Naive B cell (primary cell): Measurements from ENCODE around the gene DUSP8. TPM values are rescaled to one million over a fixed set of nuclear protein-coding genes. Genes with fewer than 3 reads are reported as not detected.
A peak's percentile ranks its signal among the peaks of the same experiment; 100 is the strongest.
"Not testable (repeated sequence)": the region's sequence is repeated elsewhere in the genome, so short reads cannot be mapped to it uniquely, and the experiment has no call there.

Experiments used
- ATAC-seq, 2 donors: fragments of 150-1000 bp; cut with Tn5 transposase; 2 replicates each; pipeline ENCODE4 v1.10.0; 2021; ENCODE audit warnings: low read depth in 2 of 2, mild to moderate bottlenecking in 2 of 2, moderate library complexity in 2 of 2
- DNase-seq: peaks from one replicate; pipeline ENCODE4 v3.0.0; 2022
- H3K27ac Mint-ChIP-seq, 6 donors: one replicate each; pipeline ENCODE4 v1.8.0; 2020 to 2022; ENCODE audit warnings: mild to moderate bottlenecking in 6 of 6, mixed read lengths in 6 of 6, moderate library complexity in 5 of 6, inconsistent platforms in 2 of 6
- H3K27me3 Mint-ChIP-seq, 3 donors: one replicate each; pipeline ENCODE4 v1.8.0; 2021 to 2022; ENCODE audit warnings: mixed read lengths in 3 of 3, mild to moderate bottlenecking in 1 of 3
- H3K36me3 Mint-ChIP-seq, 2 donors: one replicate each; pipeline ENCODE4 v1.8.0; 2020 to 2022; ENCODE audit warnings: mixed read lengths in 2 of 2, inconsistent platforms in 1 of 2, mild to moderate bottlenecking in 1 of 2
- H3K4me1 Mint-ChIP-seq, 3 donors: one replicate each; pipeline ENCODE4 v1.8.0; 2020 to 2022; ENCODE audit warnings: mixed read lengths in 3 of 3, inconsistent platforms in 1 of 3, mild to moderate bottlenecking in 1 of 3, moderate library complexity in 1 of 3
- H3K4me3 Mint-ChIP-seq, 8 donors: one replicate each; pipeline ENCODE4 v1.8.0; 2020 to 2022; ENCODE audit warnings: mild to moderate bottlenecking in 8 of 8, mixed read lengths in 8 of 8, moderate library complexity in 8 of 8, inconsistent platforms in 2 of 8
- H3K9me3 Mint-ChIP-seq, 7 donors: one replicate each; pipeline ENCODE4 v1.8.0; 2020 to 2022; ENCODE audit warnings: mixed read lengths in 7 of 7, mild to moderate bottlenecking in 5 of 7, inconsistent platforms in 2 of 7, moderate library complexity in 1 of 7
- polyA plus RNA-seq, 6 donors: library from polyadenylated mRNA; unstranded; fragments of 300-500 nt; fragmentation: Illumina TruSeq; gene quantifications; one replicate each; pipeline ENCODE4 v1.2.3, GENCODE V29; 2021; ENCODE audit warnings: low read depth in 6 of 6

Gene DUSP8
- polyA plus RNA-seq, 6 donors from 2014 or later: 0.05 to 0.09 (median 0.07) TPM; not detected in 3

DNA sequence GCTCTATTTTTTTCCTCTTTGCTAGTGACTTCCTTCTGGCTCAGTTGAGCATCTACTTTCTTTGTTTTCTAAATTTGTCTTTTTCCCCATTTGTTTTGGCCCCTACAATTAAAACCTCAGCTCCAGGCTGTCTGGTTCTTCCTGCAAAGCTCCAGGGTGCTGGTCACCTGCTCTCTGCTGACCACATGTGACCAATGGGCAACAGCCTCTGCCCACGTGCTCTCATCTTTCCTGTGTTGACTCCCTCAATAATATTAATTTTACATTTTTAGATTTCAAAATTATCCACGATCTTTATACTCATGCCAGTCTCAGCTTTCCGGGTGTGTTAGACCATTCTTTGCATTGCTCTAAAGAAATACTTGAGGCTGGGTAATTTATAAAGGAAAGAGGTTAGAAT, 26.3 kb upstream of the DUSP8 start:
- not testable (repeated sequence) for H3K9me3 Mint-ChIP-seq, H3K4me1 Mint-ChIP-seq, H3K36me3 Mint-ChIP-seq, H3K27ac Mint-ChIP-seq, H3K4me3 Mint-ChIP-seq, ATAC-seq, DNase-seq
- peaks cover 51 to 55% (median 51%) of the 10 kb centered on the region in 3 donors for H3K27me3 Mint-ChIP-seq

DNA sequence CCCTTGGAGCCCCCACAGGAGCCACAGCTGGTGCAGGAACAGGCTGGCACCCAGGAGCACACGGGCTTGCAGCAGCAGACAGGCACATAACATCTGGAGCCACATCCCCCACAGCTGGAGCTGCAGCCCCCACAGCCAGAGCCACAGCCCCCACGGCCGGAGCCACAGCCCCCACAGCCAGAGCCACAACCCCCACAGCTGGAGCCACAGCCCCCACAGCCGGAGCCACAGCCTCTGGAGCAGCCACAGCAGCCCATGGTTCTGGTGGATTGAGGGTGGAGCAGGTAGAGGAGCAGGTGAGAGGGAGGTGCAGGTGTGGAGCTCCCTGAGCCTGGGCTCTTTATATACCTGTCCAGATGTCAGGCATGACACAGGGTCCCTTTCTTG, 25.9 kb upstream of the DUSP8 start, which contains the start of gene KRTAP5-2:
TSS of gene KRTAP5-2 (minus strand) at position 301 of the 387 bp plus-strand sequence. CDS start at position 257, 44 bp downstream.
- peaks cover 49 to 60% (median 51%) of the 10 kb centered on the region in 3 donors for H3K27me3 Mint-ChIP-seq
- H3K9me3 Mint-ChIP-seq: peaks cover 0 to 2% (median 0%) of the 10 kb centered on the region in 7 donors
- no peaks in the 10 kb centered on the region for H3K36me3 Mint-ChIP-seq
- ATAC-seq (no peak), DNase-seq (no peak)
- no peak within 1 kb of the TSS for H3K4me3 Mint-ChIP-seq
- peak within 1 kb of the TSS in 1 of 6 donors; percentile 67 for H3K27ac Mint-ChIP-seq
- H3K4me1 Mint-ChIP-seq: peaks cover 0 to 6% (median 6%) of the 10 kb centered on the region in 3 donors

DNA sequence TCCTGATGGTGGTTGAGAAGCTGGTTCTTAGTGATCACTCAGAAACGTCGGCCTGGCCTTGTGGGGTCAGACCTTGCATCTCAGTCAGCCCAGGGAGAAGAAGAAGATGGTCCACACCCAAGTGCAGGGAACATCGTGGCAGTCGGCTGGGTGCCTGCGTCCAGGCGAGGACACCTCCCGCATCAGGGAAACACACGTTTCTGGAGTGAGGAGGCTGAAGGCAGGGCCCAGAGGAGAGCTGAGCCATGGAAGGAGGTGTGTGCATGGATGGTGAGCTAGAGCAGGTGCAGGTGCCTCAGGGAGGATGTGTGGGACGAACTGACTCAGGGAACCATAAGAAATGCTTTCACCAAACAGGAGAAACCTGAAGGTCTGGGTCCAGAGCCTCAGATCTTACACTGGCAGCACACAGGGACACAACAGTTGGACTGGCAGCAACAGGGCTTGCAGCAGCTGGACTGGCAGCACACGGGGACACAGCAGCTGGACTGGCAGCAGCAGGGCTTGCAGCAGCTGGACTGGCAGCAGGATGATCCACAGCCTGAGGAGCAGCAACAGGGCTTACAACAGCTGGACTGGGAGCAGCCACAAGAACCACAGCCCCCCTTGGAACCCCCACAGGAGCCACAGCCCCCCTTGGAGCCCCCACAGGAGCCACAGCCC, 25.4 kb upstream of the DUSP8 start:
- Mint-ChIP-seq H3K4me3 (no peak overlapping the region), H3K27ac (no peak overlapping the region), H3K36me3 (no peaks in the 10 kb centered on the region), H3K27me3 (peaks cover 51 to 65% (median 52%) of the 10 kb centered on the region in 3 donors), H3K4me1 (peaks cover 0 to 6% (median 6%) of the 10 kb centered on the region in 3 donors), H3K9me3 (peaks cover 0 to 2% (median 0%) of the 10 kb centered on the region in 7 donors)
- ATAC-seq (no peak), DNase-seq (no peak)

DNA sequence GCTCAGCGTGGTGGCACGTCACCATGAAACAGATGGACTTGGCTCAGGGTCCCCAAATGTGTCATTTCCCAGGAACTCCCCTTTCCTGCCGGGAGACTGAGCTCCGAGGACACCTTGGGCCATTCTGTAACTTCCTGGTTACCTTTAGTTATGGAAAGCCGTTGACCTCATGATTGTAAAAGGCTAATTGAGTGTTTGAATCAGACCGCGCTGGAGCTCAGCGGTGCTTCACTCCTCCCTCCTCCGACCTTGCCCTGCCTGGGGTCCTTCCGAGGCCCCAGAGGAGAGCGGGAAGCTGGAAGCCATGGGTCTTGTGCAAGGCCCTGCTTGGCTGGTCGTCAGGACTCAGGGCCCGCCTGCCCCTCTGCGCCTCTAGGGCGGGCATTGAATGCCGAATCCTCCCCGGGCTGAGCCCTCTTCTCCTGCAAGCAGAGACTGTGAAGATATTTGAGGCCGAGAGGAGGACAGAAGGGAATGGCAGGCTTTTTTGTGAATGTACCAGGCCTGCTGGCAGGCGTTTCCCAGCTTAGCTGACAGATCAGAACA, 24.6 kb upstream of the DUSP8 start:
- not testable (repeated sequence) for H3K4me1 Mint-ChIP-seq, H3K27ac Mint-ChIP-seq, DNase-seq, H3K4me3 Mint-ChIP-seq, ATAC-seq, H3K36me3 Mint-ChIP-seq, H3K9me3 Mint-ChIP-seq
- peaks cover 47 to 70% (median 50%) of the 10 kb centered on the region in 3 donors for H3K27me3 Mint-ChIP-seq

DNA sequence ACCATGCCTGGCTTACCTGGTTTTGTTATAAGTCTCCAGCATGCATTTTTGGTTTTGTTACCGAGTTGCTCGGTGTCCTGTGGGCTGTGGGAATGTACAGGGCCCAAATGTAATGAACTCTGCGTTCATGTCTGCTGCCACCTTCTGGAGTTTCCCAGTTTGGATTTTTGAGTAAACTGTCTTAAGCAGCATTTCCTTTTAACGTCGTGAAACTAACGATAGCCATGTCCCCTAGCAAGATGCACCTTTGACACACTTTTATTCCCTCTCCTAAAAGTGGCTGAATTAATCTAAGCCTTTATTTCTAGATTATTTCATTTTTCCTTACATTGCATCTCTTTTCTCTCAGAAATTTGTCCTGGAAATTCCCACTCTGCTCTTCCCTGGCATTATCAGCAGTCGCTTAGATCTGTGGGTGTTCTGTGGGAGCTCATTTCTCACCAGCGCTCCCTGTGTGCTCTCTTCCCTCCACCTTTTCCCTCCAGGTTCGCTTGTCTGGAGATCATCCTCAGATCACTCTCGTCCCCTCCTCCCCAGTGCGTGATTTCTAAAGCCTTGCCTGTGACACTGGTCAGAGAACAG, 24.0 kb upstream of the DUSP8 start:
- H3K27me3 Mint-ChIP-seq: peaks cover 51 to 70% (median 53%) of the 10 kb centered on the region in 3 donors
- not testable (repeated sequence) for H3K4me3 Mint-ChIP-seq, H3K27ac Mint-ChIP-seq, H3K36me3 Mint-ChIP-seq, H3K9me3 Mint-ChIP-seq, H3K4me1 Mint-ChIP-seq, ATAC-seq, DNase-seq

DNA sequence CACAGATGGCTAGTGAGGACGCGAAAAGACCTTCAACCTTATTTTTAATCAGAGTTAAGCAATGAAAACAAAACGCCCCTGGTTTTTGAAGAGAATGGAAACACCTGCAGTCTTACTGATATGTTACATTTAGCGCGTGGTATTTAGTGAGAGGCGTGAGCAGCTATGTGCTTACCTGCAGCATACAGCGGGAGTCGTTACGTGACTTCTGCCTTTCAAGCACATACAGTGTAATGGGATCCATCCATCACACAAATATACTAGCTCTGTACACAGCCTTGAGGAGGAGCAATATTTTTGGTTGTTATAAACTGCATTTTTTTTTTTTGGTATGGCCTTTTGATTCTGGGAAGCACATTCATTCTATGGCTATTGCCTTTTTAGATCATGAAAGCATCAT, 20.6 kb upstream of the DUSP8 start:
- Mint-ChIP-seq H3K27ac (no peak overlapping the region), H3K4me1 (peaks cover 8 to 12% (median 12%) of the 10 kb centered on the region in 3 donors), H3K9me3 (peaks cover 0 to 13% (median 3%) of the 10 kb centered on the region in 7 donors), H3K36me3 (peaks cover 0 to 5% of the 10 kb centered on the region in 2 donors), H3K27me3 (peaks cover 38 to 60% (median 59%) of the 10 kb centered on the region in 3 donors), H3K4me3 (no peak overlapping the region)
- DNase-seq (no peak), ATAC-seq (no peak)

DNA sequence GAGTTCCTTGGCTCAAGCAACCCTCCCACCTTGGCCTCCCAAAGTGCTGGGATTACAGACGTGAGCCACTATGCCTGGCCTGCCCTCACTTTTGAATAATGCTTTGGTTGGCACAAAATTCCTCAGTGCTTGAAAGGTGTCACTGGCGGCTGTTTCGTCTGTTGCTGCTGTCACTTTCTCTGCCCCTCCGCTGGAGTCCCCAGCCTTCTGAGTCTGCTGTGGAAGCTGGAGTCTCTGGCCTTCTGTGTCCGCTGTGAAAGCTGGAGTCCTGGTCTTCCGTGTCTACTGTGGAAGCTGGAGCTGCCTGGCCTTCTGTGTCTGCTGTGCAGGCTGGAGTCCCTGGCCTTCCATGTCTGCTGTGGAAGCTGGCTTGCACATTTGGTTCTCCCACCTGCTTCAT, 17.9 kb upstream of the DUSP8 start:
- Mint-ChIP-seq H3K36me3 (peaks cover 0 to 5% of the 10 kb centered on the region in 2 donors), H3K27ac (no peak overlapping the region), H3K9me3 (peaks cover 0 to 15% (median 3%) of the 10 kb centered on the region in 7 donors), H3K4me3 (peak overlapping the region in 3 of 8 donors; percentile 24 to 39 (median 30)), H3K4me1 (peaks cover 7 to 12% (median 8%) of the 10 kb centered on the region in 3 donors), H3K27me3 (peaks cover 32 to 51% (median 41%) of the 10 kb centered on the region in 3 donors)
- ATAC-seq: no peak
- no peak for DNase-seq

DNA sequence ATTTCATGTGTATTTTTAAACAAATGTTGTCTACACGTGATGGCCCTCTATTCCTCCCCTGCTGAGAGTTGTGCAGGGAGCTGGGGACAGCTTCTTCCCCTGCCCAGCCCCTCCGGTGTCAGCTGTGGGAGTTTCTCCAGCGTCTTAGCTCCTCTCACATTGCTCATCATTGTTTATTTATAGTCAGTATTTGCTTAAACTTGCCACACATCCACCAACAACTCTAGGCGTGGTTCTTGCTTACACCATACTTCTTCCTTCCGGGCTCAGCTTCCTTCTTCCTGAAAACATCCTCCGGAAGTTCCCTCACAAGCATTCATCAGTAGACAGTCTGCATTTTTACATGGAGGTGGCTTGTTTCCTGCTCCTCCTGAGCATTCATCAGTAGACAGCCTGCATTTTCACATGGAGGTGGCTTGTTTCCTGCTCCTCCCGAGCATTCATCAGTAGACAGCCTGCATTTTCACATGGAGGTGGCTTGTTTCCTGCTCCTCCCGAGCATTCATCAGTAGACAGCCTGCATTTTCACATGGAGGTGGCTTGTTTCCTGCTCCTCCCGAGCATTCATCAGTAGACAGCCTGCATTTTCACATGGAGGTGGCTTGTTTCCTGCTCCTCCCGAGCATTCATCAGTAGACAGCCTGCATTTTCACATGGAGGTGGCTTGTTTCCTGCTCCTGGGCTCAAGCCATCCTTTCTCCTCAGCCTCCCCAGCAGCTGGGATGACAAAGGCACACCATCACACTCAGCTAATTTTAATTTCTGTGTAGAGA, 17.3 kb upstream of the DUSP8 start:
- Mint-ChIP-seq H3K27ac (peak overlapping the region in 3 of 6 donors; percentile 48 to 59 (median 59)), H3K27me3 (peaks cover 32 to 49% (median 39%) of the 10 kb centered on the region in 3 donors), H3K4me1 (peaks cover 7 to 12% (median 8%) of the 10 kb centered on the region in 3 donors), H3K9me3 (peaks cover 0 to 15% (median 3%) of the 10 kb centered on the region in 7 donors), H3K4me3 (peak overlapping the region in 7 of 8 donors; percentile 38 to 89 (median 70))
- not testable (repeated sequence) for H3K36me3 Mint-ChIP-seq, DNase-seq
- ATAC-seq: peak; percentile 54 to 72

DNA sequence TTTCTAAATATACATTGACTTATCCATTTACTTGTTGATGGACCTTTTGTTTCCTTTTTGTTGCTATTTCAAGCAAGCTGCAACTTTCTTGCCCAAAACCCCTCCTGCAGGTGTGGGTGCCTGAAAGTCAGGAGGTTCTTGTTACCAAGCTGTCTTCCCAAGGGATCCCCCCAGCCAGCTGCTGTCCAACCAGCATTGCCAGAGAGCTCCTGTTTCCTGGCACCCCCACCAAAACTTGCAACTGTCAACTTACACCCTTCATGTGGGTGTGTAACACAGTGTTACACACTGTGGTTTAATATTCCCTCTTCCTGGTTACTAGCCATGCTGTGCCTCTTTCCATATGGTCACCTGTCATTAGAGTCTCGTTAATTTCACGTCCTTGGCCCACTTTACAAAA, 14.6 kb upstream of the DUSP8 start:
- DNase-seq (no peak), ATAC-seq (no peak)
- Mint-ChIP-seq H3K27ac (no peak overlapping the region), H3K27me3 (peaks cover 24 to 53% (median 48%) of the 10 kb centered on the region in 3 donors), H3K9me3 (peaks cover 0 to 15% (median 7%) of the 10 kb centered on the region in 7 donors), H3K36me3 (peaks cover 0 to 5% of the 10 kb centered on the region in 2 donors), H3K4me3 (peak overlapping the region in 1 of 8 donors; percentile 25), H3K4me1 (peaks cover 6 to 8% (median 7%) of the 10 kb centered on the region in 3 donors)

DNA sequence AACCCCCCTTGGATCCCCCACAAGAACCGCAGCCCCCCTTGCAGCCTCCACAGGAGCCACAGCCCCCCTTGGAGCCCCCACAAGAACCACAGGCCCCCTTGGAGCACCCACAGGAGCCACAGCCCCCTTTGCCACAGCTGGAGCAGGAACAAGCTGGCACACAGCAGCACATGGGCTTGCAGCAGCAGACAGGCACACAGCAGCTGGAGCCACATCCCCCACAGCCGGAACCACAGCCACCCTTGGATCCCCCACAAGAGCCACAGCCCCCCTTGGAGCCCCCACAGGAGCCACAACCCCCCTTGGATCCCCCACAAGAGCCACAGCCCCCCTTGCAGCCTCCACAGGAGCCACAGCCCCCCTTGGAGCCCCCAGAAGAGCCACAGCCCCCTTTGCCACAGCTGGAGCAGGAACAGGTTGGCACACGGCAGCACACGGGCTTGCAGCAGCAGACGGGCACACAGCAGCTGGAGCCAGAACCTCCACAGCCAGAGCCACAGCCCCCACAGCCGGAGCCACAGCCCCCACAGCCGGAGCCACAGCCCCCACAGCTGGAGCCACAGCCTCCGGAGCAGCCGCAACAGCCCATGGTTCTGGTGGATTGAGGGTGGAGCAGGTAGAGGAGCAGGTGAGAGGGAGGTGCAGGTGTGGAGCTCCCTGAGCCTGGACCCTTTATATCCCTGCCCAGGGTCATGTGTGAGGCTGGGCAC, 12.7 kb upstream of the DUSP8 start, which contains the start of gene KRTAP5-1:
TSS of gene KRTAP5-1 (minus strand) at position 623 of the 710 bp plus-strand sequence. CDS start at position 589, 34 bp downstream.
- Mint-ChIP-seq H3K27ac (peak within 1 kb of the TSS in 1 of 6 donors; percentile 63), H3K27me3 (peaks cover 28 to 50% (median 42%) of the 10 kb centered on the region in 3 donors), H3K9me3 (peaks cover 0 to 14% (median 8%) of the 10 kb centered on the region in 7 donors)
- DNase-seq, H3K36me3 Mint-ChIP-seq, H3K4me3 Mint-ChIP-seq, H3K4me1 Mint-ChIP-seq, ATAC-seq: not testable (repeated sequence)

DNA sequence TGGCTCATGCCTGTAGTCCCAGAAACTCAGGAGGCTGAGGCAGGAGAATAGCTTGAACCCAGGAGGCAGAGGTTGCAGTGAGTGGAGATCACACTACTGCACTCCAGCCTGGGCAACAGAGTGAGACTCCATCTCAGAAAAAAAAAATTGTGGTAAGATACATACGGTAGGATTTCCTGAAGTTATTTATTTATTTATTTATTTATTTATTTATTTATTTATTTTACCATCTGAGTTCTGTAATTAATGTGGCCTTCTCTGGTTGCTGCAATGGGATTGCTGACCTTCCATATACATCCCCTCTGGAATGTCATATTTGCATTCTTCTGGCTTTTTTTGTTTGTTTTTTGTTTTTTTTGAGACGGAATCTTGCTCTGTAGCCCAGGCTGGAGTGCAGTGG, 10.8 kb upstream of the DUSP8 start:
- DNase-seq, H3K4me3 Mint-ChIP-seq, H3K27ac Mint-ChIP-seq, ATAC-seq, H3K4me1 Mint-ChIP-seq: not testable (repeated sequence)
- peaks cover 26 to 66% (median 37%) of the 10 kb centered on the region in 3 donors for H3K27me3 Mint-ChIP-seq
- H3K36me3 Mint-ChIP-seq: peaks cover 0 to 13% of the 10 kb centered on the region in 2 donors
- peaks cover 5 to 19% (median 15%) of the 10 kb centered on the region in 7 donors for H3K9me3 Mint-ChIP-seq

DNA sequence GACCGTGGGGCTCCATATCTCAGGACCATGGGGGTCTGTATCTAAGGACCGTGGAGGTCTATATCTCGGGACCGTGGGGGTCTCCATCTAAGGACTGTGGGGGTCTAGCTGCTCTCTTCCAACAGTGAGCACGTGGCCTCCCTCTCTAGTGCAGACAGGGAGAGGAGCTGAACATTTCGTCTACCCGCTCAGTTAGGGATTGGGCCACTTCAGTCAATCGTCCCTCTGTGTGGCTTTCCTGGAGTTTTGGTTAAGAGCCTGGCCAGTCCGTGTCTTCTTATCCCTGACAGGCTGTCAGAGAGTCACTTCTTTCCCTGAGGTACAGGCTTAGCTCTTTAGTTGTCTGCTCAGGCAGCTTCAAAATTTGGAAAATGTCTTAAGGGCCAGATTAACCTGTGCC, 9.9 kb upstream of the DUSP8 start:
- no peaks in the 10 kb centered on the region for H3K4me1 Mint-ChIP-seq
- H3K27ac Mint-ChIP-seq: no peak overlapping the region
- H3K4me3 Mint-ChIP-seq: no peak overlapping the region
- DNase-seq: no peak
- H3K27me3 Mint-ChIP-seq: peaks cover 25 to 57% (median 37%) of the 10 kb centered on the region in 3 donors
- no peak for ATAC-seq
- peaks cover 5 to 19% (median 15%) of the 10 kb centered on the region in 7 donors for H3K9me3 Mint-ChIP-seq
- peaks cover 0 to 14% of the 10 kb centered on the region in 2 donors for H3K36me3 Mint-ChIP-seq
